GM13977 (cell line): Measurements from ENCODE around the gene IL22RA2.

Experiments
- DNase-seq: peaks from one replicate; pipeline ENCODE4 v3.0.0; 2012; ENCODE audit warnings: low spot score
- in situ Hi-C: fragments of 300-500 bp; cut with MboI; formaldehyde crosslinking; loops from one replicate; pipeline ENCODE4 v1.12.0; 2022; ENCODE audit warnings: low sequenced_read_pairs, low pct_unique_long_range_greater_than_20kb, mixed read lengths, inconsistent platforms; ENCODE audit not compliant: unreplicated experiment
- TF ChIP-seq, protein P1 (sequence below): IDR thresholded peaks from 2 replicates; pipeline ENCODE4 v1.5.1; 2012; ENCODE audit warnings: mild to moderate bottlenecking, control low read depth; ENCODE audit not compliant: insufficient read depth; ENCODE audit errors: extremely low read depth, missing control alignments

Gene IL22RA2

DNA sequence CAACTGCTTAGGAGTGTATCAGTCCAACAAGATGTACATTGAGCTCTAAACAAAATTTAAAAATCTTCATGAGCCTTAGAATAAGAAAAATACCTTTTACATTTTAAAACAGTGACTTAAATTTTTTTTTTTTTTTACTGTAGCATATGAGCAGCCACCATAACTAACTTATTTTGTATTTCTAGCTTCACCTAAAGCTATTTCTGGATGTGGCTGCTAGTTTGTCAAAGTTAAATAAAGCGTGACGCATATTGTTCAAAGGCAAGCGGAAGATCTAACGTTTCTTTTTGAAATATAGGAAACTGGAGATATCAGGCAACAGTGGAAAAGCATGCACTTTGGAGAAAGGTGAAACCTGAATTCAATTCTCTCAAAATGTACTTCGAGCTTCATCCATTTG, 3.3 kb upstream of the IL22RA2 start:
- in situ Hi-C loops, result no loop called here
- TF ChIP-seq, protein P1, sequence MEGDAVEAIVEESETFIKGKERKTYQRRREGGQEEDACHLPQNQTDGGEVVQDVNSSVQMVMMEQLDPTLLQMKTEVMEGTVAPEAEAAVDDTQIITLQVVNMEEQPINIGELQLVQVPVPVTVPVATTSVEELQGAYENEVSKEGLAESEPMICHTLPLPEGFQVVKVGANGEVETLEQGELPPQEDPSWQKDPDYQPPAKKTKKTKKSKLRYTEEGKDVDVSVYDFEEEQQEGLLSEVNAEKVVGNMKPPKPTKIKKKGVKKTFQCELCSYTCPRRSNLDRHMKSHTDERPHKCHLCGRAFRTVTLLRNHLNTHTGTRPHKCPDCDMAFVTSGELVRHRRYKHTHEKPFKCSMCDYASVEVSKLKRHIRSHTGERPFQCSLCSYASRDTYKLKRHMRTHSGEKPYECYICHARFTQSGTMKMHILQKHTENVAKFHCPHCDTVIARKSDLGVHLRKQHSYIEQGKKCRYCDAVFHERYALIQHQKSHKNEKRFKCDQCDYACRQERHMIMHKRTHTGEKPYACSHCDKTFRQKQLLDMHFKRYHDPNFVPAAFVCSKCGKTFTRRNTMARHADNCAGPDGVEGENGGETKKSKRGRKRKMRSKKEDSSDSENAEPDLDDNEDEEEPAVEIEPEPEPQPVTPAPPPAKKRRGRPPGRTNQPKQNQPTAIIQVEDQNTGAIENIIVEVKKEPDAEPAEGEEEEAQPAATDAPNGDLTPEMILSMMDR, result no peak

DNA sequence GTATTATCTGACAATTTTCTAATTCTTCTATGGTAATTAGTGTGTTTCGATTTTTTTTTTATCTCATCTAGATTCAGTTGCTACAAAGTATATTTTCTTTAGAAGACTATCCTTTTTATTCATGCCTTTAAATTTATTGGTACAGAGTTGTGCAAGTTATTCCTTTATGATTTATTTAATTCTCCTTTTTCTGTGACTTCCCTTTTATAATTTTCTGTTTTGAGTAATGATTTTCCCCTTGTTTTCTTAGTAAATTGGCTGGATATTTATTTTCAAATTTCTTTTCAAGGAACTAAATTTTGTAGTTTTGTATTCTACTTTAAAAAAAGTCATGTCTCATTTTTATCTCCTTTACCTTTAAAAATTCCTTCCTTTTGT, 2.4 kb upstream of the IL22RA2 start:
- TF ChIP-seq, protein P1, result no peak
- in situ Hi-C loops, result no loop called here
- DNase-seq, result no peak

More for the DNA sequence above, 3.3 kb upstream of the IL22RA2 start:
- DNase-seq, result no peak

DNA sequence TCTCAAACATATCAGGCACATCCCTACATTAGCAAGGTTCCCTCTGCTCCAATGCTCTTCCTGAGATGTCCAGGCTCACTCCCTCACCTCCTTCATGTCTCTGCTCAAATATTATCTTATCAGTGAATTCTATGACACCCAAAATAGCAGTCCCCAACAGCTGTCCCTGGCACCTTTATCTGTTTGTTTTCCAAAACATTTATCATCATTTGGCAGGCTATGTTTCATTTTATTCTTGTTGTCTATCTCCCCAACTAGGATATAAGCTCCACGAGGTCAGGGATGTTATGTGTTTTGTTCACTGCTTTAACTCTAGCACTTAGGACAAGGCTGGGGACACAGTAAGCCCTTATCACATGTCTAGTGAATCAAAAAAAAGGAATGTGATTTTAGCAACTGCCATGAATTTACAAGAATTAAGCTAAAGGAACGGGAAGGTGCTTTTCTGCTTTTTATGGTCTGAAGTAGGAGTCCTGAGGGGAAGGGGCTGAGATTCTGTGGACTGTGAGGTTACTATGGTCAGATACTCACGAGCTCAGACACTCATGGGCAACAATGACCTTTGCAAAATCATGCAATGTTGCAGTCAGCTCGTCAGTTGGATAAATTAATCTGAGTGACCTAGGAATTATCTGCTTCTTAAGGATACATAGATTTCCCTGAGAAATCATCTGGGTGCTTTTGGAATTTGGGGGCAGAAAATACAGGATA, 1.9 kb upstream of the IL22RA2 start:
- TF ChIP-seq, protein P1, result no peak
- in situ Hi-C loops, result no loop called here
- DNase-seq, result no peak

DNA sequence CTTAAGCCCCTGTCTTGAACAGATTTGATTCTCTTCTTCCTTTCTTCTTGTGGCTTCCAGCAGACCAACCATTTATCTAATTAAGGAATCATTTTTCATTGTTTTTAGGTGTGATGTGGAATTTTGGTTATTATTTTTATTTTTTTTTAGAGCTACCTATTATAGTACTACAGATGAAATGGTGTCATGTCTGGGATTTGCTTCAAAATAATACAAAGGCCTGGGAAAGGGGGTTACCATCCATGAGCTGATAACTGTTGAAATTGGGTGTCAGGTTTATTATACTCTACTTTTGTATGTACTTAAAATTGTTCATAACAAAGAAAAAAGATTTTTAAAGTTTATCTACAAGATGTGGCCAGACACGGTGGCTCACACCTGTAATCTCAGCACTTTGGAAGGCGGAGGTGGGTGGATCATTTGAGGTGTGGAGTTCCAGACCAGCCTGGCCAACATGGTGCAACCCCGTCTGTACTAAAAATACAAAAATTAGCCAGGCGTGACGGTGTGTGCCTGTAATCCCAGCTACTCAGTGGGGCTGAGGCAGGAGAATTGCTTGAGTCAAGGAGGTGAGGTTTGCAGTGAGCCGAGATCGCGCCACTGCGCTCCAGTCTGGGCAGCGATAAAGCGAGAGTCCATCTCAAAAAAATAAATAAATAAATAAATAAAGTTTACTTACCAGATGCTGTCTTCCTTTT, 561 bp downstream of the IL22RA2 start:
- no peak for DNase-seq
- in situ Hi-C loops, result no loop called here
- TF ChIP-seq, protein P1, result no peak

DNA sequence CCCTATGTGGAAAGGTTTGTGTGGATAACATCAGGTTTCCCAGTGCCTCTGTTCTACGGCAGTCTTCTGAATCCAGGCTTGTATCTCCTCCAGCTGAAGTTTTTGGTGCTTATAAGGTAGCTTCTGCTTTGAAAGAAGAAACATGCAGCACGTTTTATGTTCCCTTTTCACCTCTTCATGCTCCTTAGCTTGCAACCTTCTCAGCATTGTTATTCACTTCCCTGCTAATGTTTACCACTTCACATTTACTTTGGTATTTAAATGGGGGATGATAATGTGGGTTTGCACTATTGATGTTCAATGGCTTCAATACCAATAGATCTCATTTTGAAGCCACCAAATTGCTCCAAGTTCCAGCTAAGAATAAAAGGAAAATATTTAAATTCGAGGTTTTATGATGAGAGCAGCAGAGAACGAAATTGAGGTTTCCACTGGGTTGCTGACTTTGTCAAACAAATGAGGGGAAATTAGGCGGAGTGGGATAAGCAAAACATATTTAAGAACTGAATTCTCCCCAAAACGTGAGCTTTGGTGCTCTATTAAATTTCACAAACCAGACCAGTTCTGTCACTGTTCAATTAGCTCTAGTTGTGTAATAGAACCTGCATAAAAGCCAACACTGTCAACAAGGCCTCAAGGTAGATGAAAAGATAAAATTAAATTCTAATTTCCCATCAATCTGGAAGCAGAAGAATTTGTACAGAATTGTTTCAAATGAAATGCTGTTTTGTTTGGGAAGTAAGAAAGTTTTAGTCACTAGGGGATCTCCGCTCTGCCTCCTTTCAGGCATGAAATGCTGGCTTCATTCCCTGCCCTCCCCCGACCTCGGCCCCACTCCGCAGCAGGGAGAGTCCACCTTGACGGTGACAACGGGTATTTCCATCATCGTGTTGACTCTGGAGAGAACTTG, 1.4 kb downstream of the IL22RA2 start:
- in situ Hi-C loops, result no loop called here
- DNase-seq, result peak; percentile 32

DNA sequence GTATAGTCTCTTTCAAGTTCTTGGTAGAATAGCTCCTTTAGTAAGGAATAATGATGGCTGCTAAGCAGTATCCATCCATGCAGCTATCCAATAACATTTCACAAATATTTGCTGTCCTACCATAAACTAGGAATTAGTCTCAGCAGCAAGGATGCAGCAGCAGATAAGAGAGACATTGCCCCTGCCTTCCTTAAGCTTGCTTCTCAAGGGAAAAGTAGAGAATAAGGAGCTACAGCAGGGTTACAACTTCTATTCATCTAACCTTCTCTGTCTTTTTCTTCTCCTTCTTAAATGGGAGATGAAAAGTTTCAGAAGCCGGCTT, 2.4 kb downstream of the IL22RA2 start:
- DNase-seq, result no peak
- in situ Hi-C loops, result no loop called here
- TF ChIP-seq, protein P1, result no peak

More for the DNA sequence above, 1.4 kb downstream of the IL22RA2 start:
- TF ChIP-seq, protein P1, result no peak
